ENCODE results near the gene ZFYVE28.

Gene ZFYVE28

DNA sequence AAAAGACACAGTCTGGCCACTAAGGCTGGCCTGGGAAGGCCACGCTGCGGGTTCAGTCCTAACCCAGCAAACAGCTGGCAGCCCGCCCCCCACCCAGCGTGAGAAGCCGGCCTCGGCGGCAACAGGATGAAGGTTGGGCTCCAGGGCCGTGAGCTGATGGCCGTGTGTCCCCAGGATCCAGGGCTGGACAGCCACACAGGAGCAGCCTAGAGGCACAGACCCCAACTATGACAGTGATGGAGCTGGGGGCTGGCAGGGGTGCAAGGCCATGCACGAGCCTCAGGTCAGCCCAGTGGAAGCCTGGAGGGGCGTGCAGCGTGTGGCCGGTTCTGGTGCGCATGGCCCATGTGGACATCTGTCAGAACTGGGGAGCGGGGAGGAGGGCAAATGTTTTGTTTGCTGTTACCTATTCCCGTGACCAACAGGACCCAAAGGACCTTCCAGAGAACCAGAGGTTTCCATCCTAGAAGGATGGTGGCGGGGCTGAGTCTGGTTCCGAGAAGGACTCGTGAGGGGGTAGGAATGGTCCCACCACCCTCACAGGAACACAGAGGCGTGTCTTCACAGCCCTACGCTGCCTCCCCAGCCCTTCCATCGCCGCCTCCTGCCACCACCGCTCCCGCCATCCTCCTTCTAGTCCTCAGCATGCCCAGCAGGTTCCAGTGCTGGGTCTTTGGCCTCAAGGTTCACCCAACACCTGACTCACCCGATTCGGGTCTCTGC is 46.5 kb downstream of the ZFYVE28 start:
- H3K4me3 ChIP-seq (ENCODE audit: low read depth, low read length), result no peak overlapping the region

DNA sequence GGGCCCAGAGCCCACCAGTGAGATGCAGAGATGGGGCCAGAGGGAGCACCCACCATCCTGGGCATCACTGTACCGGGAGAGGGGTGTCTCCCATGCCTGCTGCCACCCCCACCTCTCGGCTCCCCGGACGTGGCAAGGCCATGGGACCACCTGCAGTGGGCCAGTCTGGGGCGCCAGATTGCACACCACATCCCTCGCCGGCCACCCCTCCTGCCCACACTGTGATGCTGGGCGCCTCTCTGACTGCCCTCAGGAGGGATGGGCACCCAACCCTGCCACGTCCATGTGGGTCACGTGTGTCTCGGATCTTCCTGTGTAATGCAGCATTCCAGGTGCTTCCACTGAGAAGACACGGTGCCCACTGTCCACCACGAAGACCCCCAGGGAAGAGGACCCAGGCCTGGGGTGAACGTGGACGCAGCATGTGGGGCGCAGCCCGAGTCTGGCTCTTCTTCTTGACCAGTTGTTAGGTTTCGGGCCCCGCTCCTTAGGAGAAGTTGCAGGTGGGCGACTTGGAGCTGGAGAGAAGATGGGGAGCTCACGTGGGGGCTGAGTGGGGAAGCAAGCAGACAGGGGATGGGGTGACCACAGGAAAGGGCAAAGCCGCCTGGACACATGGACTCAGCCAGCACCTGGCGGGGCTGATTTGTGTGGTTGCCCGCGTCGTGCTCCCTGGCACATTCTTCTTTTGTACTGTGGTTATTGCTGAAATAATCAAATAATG is 47.7 kb downstream of the ZFYVE28 start:
- H3K4me3 ChIP-seq (ENCODE audit: low read depth, low read length), result no peak overlapping the region

DNA sequence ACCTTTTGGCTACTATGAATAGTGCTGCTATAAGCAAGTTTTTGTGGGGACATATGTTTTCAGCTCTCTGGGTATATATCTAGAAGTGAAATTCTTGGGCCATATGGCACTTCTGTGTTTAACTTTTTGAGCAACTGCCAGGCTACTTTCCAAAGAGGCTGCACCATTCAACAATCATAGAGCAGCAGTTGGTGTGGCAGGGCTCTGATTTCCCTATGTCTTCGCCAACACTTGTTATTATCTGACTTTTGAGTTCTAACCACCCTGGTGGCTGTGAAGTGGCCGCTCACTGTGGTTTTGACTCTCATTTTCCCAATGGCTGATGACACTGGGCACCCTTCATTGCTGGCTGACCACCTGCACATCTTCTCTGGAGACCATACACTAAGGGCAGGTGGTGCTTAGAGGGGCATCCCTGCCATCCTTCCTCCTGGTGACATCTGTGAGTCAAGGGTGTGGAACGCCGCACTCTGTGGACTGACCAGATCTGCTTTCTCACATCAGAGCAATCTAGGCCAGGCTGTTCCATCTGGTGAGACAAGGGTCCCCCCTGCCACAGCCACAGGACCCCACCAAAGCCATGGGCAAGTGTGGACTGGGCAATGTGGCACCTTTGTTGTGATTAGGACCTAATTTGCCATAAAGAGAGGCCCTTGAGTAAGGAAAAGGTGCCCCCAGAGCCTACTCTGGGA is 49.6 kb downstream of the ZFYVE28 start:
- H3K4me3 ChIP-seq (ENCODE audit: low read depth, low read length), result no peak overlapping the region

DNA sequence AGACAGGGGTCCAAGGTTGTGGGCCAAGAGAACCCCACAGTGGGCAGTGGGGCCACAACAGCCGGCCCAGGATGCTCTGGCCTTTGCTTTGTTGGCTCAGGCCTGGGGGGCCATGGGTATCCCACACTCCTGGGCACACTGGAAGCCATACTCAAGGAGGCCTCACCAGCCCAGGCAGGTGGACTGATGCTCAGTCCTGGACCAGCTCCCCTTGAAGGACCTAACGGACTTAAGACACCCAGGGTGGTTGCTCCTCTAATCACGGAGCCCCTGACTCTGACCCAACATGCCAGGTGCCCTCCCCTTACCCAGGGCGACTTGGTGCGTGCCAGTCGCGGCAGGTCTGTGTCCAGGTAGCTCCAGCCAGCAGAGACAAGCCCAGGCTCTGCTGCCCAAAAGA is 50.8 kb downstream of the ZFYVE28 start:
- H3K4me3 ChIP-seq (ENCODE audit: low read depth, low read length), result no peak overlapping the region

DNA sequence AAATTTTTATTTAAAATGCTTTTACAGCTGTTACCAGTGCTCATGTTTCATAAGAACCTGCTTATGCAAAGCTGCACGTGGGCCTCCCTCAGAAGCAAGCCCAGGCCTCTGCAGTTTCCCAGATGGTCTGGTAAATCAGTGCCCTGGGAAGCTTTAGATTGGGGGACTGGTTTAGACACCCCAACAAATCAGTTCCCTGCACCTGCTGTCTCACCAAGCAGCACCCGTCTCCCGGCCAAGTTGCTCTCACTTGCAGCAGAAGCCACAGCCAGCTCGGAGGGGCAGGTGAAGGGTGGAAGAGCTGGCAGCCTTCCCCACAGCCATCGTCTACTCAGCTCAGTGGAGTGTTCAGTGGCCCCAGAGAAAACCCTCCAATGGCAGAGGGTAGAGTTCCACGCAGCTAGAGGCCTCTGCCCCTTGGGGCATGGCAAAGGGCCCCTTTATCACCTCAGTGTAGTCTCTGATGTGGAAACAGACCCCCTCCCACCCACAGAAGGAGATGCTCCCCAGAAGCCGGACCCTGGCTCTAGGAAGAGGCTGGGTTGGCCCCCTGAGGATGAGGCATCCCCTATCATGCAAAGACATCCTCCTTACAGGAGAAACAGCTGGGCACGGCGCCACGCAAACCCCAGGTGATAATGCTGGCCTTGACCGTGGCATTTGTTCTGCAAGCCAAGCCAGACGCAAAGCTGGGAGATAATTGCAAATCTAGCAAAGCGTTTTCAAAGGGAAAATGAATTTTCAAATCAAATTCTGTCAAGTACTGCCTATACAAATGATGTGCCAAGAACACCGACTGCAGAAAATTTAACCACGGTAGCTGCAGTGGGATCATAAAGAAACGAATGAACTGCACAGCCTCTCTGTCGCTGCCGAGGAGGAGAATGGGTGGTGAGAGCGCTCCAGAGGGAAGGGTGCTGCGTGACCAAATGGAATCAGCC is 51.9 kb downstream of the ZFYVE28 start:
- no peak overlapping the region for H3K4me3 ChIP-seq (ENCODE audit: low read depth, low read length)

DNA sequence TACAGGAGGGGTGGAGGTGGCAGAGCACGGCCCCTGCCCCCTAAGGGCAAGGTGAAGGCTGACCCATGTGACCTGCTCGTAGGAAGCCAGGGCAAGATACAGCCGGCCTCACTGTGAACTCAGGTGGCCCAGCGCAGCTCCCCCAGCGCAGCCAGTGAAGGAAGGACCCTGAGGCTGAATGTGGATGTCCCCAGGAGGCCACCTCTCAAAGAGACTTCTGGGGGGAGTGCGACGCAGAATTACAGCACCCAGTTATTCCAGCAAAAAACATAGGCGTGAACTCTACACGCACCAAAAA is 52.6 kb downstream of the ZFYVE28 start:
- no peak overlapping the region for H3K4me3 ChIP-seq (ENCODE audit: low read depth, low read length)

DNA sequence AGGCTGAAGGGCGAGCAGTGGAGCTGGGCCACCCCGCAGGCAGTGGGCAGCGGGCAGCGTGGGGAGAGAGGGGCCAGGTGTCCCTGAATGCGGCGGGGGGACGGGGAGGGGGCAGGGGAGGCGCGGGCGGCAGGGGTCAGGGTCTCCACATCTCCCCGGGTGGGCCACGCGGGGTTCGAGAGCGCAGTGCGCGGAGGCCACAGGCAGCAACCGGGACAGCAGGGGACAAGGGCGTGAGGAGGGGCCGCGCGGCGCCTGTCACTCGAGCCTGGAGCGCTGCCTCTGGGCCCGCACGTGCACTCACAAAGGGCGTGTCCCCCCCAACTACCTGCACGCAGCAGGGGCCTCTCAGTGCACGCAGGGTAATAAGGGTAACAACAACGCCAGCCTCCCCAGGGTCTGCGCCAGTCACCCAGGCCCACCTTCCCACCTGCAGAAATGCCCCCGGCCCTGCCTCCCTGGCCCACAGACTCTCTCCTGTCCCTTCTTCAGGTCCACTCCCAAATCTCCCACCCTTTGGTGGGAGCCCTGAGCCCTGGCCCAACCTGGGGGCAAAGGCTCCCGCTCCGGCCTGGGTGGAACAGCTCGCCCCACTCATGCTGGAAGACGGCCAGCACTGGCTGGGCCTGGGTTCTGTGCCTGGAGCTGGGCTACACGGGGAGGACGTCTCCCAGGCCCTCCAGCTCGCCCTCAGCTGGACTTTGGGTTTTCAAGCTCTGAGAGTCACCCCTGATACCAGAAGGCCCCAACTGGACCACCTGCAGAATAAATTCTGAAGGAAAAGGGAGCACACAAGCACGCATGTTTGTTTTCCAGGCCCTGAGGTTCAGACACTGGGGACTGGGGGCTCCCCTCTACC is 53.2 kb downstream of the ZFYVE28 start:
- no peak overlapping the region for H3K4me3 ChIP-seq (ENCODE audit: low read depth, low read length)

DNA sequence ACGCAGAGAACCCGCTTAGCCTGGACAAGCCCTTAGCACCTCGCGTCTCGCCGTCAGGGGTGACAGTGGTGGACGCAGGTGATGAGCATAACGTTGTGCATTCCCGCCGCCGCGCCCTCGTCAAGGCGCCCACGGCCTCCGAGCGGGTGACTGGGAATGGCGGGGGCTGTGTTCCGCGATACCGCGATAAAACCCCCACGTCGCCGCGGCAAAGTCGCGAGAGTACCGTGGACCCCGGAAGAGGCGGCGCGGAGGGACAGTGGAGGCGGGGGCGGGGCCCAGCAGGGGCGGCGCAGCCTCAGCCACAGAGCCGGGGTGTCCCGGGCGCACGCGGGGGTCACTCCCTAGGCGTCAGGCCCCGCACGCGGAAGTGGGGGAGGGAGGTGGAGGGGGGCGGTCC is 53.8 kb downstream of the ZFYVE28 start:
- no peak overlapping the region for H3K4me3 ChIP-seq (ENCODE audit: low read depth, low read length)

DNA sequence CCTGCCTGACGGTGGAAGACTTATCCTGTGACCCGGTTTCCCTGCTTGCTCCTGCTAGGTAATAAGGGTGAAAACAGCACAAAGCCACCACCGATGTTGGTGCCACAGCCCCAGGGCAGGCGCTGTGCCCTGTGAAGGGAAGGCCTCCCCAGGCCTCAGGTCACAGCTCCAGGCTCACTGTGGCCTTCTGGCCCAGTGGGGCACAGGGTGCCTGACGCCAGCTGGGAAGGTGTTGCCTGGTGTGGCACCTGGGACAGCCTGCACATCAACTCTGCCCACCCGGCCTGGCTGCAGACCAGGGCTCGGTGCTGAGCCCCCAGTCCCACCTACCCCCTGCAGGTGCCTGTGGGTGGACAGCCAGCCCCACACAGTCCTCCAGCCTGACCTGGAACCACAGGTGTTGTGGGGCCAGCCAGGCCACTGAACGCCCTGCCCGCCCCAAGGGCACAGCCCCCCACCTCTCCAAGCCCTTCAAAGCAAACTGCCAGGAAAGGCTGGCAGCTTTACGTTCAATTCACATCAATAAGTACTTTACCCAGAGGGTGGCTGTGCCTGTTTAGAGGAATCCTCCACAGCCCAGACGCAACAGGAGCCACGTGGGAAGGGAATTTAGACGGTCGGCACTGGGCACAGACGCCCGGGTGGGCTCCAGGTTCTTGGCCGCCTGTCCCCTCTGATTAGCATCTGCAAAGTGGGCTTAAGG is 54.3 kb downstream of the ZFYVE28 start:
- no peak overlapping the region for H3K4me3 ChIP-seq (ENCODE audit: low read depth, low read length)

DNA sequence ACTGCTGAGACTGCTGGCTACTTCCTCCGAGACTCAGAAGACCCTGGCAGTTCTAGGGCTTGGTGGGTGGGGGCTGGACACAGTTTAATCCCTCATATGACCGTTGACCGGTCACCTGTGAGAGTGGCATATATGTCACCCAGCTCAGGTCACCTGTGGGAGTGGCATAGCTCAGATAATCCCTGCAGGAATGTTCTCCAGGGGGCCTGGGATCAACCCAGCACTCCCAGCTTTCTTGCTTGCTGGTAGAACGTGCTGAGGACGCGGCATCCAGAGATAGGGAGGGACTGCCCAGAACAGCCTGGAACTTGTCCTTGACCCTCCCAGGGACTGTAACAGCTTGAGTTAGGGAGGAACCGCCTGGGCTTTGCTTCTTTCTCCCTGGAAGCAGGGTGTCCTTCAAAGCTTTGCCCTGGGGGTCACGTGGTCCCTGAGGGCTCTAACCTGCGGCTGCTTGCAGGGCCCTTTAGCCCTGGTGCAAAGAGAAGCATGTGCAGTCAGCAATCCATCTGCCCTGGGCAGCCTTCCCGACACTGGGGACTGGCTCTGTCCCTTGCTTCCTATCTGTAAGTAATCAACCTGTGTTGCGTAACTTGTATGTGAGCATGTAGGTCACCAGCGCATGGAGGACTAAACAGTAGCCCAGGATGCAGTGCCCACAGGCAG is 55.3 kb downstream of the ZFYVE28 start:
- H3K4me3 ChIP-seq (ENCODE audit: low read depth, low read length), result no peak overlapping the region

DNA sequence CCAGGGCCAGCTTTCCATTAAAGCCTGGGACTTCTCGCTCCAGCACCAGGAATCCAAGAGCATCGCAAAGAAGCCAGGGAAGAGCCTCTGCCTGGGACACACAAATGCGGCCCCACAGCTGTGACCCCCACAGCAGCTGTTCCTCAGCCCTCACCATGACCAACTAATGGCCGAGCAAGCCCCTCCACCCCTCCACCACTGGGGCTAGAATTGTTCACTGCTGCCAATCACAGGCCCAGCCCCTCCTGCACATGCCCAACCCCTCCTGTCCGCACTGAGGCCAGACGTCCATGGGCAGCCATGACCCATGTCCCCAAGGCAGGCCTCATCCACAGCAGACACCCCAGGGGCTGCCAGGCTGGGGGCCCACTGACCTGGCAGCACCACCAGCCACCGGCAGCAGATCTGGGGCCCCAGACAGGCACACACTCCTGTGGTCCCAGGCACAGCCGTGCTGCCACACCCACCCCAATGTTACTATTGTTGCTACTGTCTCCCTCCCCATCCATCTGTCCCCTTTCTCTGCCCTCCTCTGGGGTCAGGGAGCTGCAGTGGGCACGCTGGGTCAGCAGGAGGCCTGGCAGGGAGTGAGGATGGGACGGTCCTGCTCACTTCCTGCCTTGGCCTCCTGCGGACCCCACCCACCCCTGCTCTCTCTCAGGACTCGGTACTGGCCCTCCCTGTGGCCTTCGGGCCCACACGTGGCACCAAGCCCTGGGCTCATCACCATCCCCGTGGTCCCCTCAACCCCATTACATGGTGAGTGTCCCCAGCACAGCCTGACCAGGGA is 56.0 kb downstream of the ZFYVE28 start:
- H3K4me3 ChIP-seq (ENCODE audit: low read depth, low read length), result no peak overlapping the region

DNA sequence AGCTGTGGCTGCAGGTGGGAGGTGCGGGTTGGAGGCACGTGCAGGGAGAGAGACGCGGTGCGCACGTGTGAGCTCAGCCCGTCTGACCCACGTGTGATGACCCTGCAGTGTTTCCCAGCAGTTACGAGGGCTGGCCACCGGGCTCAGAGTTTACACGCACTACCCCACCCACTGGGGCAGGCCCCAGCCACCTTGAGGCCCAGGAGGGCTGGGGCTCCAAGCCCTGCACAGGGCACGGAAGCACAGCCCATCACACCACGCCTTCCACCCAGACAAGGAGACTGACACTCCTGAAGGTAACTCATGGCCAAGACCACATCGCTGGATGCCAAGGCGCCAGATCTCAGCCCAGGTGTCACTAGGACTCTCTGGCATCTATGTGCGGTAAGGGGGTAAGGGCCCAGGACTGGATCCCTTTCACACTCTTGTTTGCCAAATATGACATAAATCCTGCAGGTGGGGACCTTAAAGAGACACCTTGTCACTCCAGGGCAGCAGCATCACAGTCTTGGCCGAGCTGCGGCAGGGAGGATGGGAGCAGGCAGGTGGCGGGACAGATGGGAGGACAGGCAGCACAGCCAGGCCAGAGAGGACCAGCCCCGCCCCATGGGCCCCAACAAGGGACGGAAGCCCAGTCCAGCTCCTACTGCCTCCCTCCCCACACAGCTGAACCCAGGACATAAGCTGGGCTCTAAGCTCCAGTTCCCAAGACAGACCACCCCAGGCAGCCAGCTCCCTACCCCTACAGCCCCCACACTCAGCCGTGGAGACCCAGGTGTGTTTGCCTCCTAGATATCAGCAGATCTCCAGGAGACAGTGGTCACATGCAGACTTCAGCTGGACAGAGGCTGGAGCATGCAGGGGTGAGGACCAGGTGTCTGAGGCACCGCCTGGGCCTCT is 56.8 kb downstream of the ZFYVE28 start:
- no peak overlapping the region for H3K4me3 ChIP-seq (ENCODE audit: low read depth, low read length)

DNA sequence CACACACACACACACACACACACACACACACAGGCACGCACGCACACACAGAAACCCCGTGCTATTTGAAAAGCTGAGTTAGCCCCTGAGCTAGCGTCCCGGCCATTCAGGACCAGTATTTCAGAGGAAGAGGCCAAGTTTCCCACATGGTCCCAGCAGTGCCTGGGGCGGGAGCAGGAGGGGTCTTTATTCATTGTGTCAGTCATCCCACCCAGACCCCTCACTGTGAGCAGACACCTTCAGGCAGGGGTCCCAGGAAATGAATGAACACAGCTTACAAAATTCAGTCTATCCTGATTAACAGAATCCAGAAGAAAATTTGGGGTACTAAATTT is 58.1 kb downstream of the ZFYVE28 start:
- H3K4me3 ChIP-seq (ENCODE audit: low read depth, low read length), result no peak overlapping the region

DNA sequence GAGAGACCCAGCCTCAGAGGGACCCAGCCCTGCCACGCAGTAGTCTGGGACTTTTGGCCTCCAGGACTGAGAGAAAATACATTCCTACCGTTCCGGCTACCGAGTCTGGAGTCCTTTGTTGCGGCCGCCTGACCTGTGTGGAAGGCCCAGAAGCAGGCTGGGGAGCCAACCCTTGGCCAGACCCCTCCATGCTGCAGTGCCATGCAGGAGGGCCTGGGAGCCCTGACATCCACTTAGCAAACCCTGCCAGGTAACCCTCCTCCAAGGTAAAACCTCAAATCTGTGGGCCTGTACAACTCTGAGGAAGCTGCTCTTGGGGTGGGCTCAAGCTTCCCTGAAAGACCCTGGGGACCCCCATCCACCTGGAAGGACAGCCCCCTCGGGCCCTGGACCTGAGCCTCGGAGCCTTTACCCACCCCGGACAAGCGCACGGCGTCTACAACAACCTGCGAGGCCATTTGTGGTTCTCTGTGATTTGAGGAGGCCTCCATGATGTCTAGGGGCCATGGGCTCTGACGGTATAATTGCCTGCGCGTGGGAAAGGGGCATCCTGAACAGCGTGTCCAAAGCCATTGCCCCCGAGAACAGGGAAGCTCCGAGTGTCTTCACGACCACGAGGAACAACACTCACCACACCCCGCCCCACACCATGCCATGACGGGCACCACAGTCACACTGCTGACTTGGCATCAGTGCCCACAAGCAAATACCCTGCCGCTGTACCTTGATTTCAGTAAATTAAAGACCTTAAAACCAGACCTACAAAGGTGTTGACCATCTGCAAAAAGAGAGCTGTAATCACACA is 58.7 kb downstream of the ZFYVE28 start:
- no peak overlapping the region for H3K4me3 ChIP-seq (ENCODE audit: low read depth, low read length)

DNA sequence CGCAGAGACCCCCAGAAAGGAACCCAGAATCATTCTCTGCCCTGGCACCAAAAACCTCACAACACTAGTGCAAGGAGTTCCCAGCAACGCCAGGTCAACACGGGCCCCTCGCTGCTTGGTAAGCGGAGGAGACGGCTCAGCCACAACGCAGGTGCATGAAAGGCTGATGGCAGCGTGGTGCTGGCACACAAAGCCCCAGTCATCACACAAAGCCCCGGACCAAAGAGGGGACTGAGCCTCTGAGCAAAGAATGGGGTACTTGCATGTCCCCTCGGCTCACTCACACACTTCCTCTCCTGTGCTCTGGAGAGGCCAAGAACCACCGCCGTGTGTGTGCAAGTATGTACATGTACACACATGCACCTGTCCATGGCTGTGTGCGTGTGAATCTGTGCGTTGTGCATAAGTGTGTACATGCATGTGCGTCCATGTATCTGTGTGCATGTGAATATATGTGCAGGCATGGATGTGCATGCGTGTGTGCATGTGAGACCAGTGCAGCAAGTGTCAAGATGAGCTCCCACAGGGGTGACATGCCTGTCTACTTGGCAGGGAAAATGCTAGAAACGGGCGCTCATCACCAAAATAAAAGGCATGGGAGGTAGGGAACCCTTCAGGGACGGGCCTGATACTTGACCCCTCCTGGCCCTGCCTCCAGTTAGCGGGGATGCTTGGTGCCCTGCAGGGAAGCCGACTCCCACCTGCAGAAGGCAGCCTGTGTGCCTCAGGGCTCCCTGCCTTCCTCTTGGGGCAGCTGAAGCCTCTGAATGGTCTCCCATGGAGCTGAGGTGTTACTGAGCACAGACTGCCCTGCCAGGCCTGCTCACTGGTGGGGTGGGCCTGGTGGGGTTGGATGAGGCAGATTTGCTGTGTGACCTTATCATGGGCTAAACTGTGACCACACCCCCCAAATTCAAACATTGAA is 60.4 kb downstream of the ZFYVE28 start:
- no peak overlapping the region for H3K4me3 ChIP-seq (ENCODE audit: low read depth, low read length)
